Measurements from ENCODE around the gene PM20D1.

Gene PM20D1

GRCh38 chr1:205803986-205804385 is 45.9 kb downstream of the PM20D1 start:
- DNase-seq = no peak

GRCh38 chr1:205802060-205802459 is 47.9 kb downstream of the PM20D1 start:
- DNase-seq = no peak

- no peak for DNase-seq
Measured at GRCh38 chr1:205800981-205801703, 48.8 kb downstream of the PM20D1 start.

- DNase-seq = no peak
Measured at GRCh38 chr1:205800427-205800826, 49.5 kb downstream of the PM20D1 start.

- no peak for DNase-seq
Measured at GRCh38 chr1:205798577-205798976, 51.4 kb downstream of the PM20D1 start.

- DNase-seq = no peak
Measured at GRCh38 chr1:205797168-205797567, 52.8 kb downstream of the PM20D1 start.

GRCh38 chr1:205794011-205794730 is 55.8 kb downstream of the PM20D1 start:
- no peak for DNase-seq

GRCh38 chr1:205792961-205793673 is 56.8 kb downstream of the PM20D1 start:
- DNase-seq = no peak

- DNase-seq = no peak
Measured at GRCh38 chr1:205792481-205792881, 57.5 kb downstream of the PM20D1 start.

GRCh38 chr1:205791568-205792180 is 58.3 kb downstream of the PM20D1 start:
- DNase-seq = peak; percentile 70

GRCh38 chr1:205787287-205787916 is 62.5 kb downstream of the PM20D1 start:
- DNase-seq = no peak

GRCh38 chr1:205786601-205787000 is 63.3 kb downstream of the PM20D1 start:
- no peak for DNase-seq

GRCh38 chr1:205785446-205785845 is 64.5 kb downstream of the PM20D1 start:
- no peak for DNase-seq

GRCh38 chr1:205783904-205784303 is 66.0 kb downstream of the PM20D1 start:
- no peak for DNase-seq

GRCh38 chr1:205783433-205783795 is 66.5 kb downstream of the PM20D1 start:
- DNase-seq = no peak

GRCh38 chr1:205782627-205783432 is 67.1 kb downstream of the PM20D1 start:
- no peak for DNase-seq

GRCh38 chr1:205780335-205780734 is 69.6 kb downstream of the PM20D1 start:
- no peak for DNase-seq

Data from stimulated activated CD8-positive, alpha-beta memory T cell treated with anti-CD3 and anti-CD28 coated beads, Interleukin-4, amount 100 ng/mL, for 48 hours (primary cell).